H9 (cell line): ENCODE results near the gene CENPP. TPM values are rescaled to one million over a fixed set of nuclear protein-coding genes. Genes with fewer than 3 reads are reported as not detected.

Source experiments
- DNase-seq: peaks from one replicate; pipeline ENCODE4 v3.0.0-alpha.2; 2017
- H2AFZ ChIP-seq: one replicate; pipeline ENCODE4 v1.6.1; 2013; ENCODE audit warnings: mild to moderate bottlenecking, low read length, control low read depth, moderate library complexity
- H2AK5ac ChIP-seq: 2 replicates; pipeline ENCODE4 v1.6.1; 2013; ENCODE audit warnings: low read length, control low read depth, mixed read lengths; ENCODE audit not compliant: insufficient read length
- H2BK120ac ChIP-seq: one replicate; pipeline ENCODE4 v1.6.1; 2013; ENCODE audit warnings: low read depth, mild to moderate bottlenecking, low read length, control low read depth, inconsistent platforms; ENCODE audit not compliant: poor library complexity, severe bottlenecking
- H2BK12ac ChIP-seq: 2 replicates; pipeline ENCODE4 v1.6.1; 2013; ENCODE audit warnings: low read length, control low read depth, mixed read lengths, low read depth; ENCODE audit not compliant: insufficient read length
- H2BK15ac ChIP-seq: 2 replicates; pipeline ENCODE4 v1.6.1; 2013; ENCODE audit warnings: low read depth, low read length, control low read depth
- H2BK20ac ChIP-seq: one replicate; pipeline ENCODE4 v1.6.1; 2013; ENCODE audit warnings: low read depth, mild to moderate bottlenecking, low read length, control low read depth, inconsistent platforms; ENCODE audit not compliant: poor library complexity, severe bottlenecking
- H2BK5ac ChIP-seq: 2 replicates; pipeline ENCODE4 v1.6.1; 2013; ENCODE audit warnings: low read length, control low read depth, mixed read lengths; ENCODE audit not compliant: insufficient read length
- H3K14ac ChIP-seq: 2 replicates; pipeline ENCODE4 v1.6.1; 2013; ENCODE audit warnings: low read length, control low read depth; ENCODE audit not compliant: insufficient read depth
- H3K18ac ChIP-seq: 2 replicates; pipeline ENCODE4 v1.6.1; 2013; ENCODE audit warnings: low read depth, mild to moderate bottlenecking, mixed read lengths, low read length, control low read depth; ENCODE audit not compliant: insufficient read length
- H3K23ac ChIP-seq: 2 replicates; pipeline ENCODE4 v1.6.1; 2013; ENCODE audit warnings: low read length, control low read depth, mixed read lengths, low read depth; ENCODE audit not compliant: insufficient read length
- H3K23me2 ChIP-seq: 2 replicates; pipeline ENCODE4 v1.6.1; 2013; ENCODE audit warnings: low read depth, mild to moderate bottlenecking, mixed read lengths, low read length, control low read depth; ENCODE audit not compliant: insufficient read length, poor library complexity, severe bottlenecking
- H3K27ac ChIP-seq: 2 replicates; pipeline ENCODE4 v1.5.1; 2013; ENCODE audit warnings: low read length, control low read depth, mixed read lengths, low read depth; ENCODE audit not compliant: insufficient read length
- H3K27me3 ChIP-seq: 2 replicates; pipeline ENCODE4 v1.6.1; 2013; ENCODE audit warnings: low read length, control low read depth, inconsistent platforms; ENCODE audit not compliant: insufficient read depth
- H3K4ac ChIP-seq: 2 replicates; pipeline ENCODE4 v1.6.1; 2013; ENCODE audit warnings: low read depth, mild to moderate bottlenecking, control low read depth, inconsistent platforms, low read length, moderate library complexity
- H3K4me1 ChIP-seq: 2 replicates; pipeline ENCODE4 v1.6.1; 2013; ENCODE audit warnings: low read length, control low read depth, inconsistent platforms; ENCODE audit not compliant: insufficient read depth
- H3K4me2 ChIP-seq: 2 replicates; pipeline ENCODE4 v1.6.1; 2013; ENCODE audit warnings: low read length, control low read depth, mixed read lengths; ENCODE audit not compliant: insufficient read length, insufficient read depth
- H3K56ac ChIP-seq: 2 replicates; pipeline ENCODE4 v1.6.1; 2013; ENCODE audit warnings: low read depth, mild to moderate bottlenecking, mixed read lengths, low read length, control low read depth; ENCODE audit not compliant: insufficient read length
- H3K79me1 ChIP-seq: 2 replicates; pipeline ENCODE4 v1.6.1; 2013; ENCODE audit warnings: low read depth, mild to moderate bottlenecking, moderate library complexity, low read length, control low read depth, inconsistent platforms; ENCODE audit not compliant: insufficient read depth, poor library complexity, severe bottlenecking
- H3K79me2 ChIP-seq: 2 replicates; pipeline ENCODE4 v1.6.1; 2013; ENCODE audit warnings: low read length, control low read depth, inconsistent platforms; ENCODE audit not compliant: insufficient read depth
- H3K9ac ChIP-seq: 2 replicates; pipeline ENCODE4 v1.6.1; 2013; ENCODE audit warnings: low read length, control low read depth, mixed read lengths; ENCODE audit not compliant: insufficient read length; ENCODE audit errors: extremely low read depth
- H3K9me3 ChIP-seq: one replicate; pipeline ENCODE4 v1.6.1; 2013; ENCODE audit warnings: low read depth, low read length, inconsistent platforms; ENCODE audit not compliant: control insufficient read depth
- H3T11ph ChIP-seq: one replicate; pipeline ENCODE4 v1.6.1; 2013; ENCODE audit warnings: mild to moderate bottlenecking, low read length, control low read depth, inconsistent platforms
- H4K20me1 ChIP-seq: one replicate; pipeline ENCODE4 v1.6.1; 2013; ENCODE audit not compliant: control insufficient read depth, insufficient read length, insufficient read depth
- H4K5ac ChIP-seq: 2 replicates; pipeline ENCODE4 v1.6.1; 2013; ENCODE audit warnings: low read depth, mild to moderate bottlenecking, mixed read lengths, low read length, control low read depth; ENCODE audit not compliant: insufficient read length
- H4K8ac ChIP-seq: replicated peaks from 2 replicates; pipeline ENCODE4 v1.6.1; 2013; ENCODE audit warnings: low read length, control low read depth, mixed read lengths, low read depth; ENCODE audit not compliant: insufficient read length
- H4K91ac ChIP-seq: 2 replicates; pipeline ENCODE4 v1.6.1; 2013; ENCODE audit warnings: low read depth, mild to moderate bottlenecking, moderate library complexity, mixed read lengths, low read length, control low read depth; ENCODE audit not compliant: insufficient read length
- H3K27ac Mint-ChIP-seq, 3 experiments: 2 replicates in 2 of 3; 3 replicates in 1 of 3; pipeline ENCODE4 v1.8.0; 2020 to 2021; ENCODE audit warnings: mixed read lengths in 3 of 3, mild to moderate bottlenecking in 1 of 3, moderate library complexity in 1 of 3
- H3K27me3 Mint-ChIP-seq: 2 replicates; pipeline ENCODE4 v1.8.0; 2021; ENCODE audit warnings: low read depth, mild to moderate bottlenecking, moderate library complexity, mixed read lengths
- H3K36me3 Mint-ChIP-seq, 3 experiments: 2 replicates in 2 of 3; 3 replicates in 1 of 3; pipeline ENCODE4 v1.8.0; 2020 to 2021; ENCODE audit warnings: low read depth in 3 of 3, mixed read lengths in 3 of 3; ENCODE audit not compliant: insufficient read depth in 1 of 3
- H3K4me1 Mint-ChIP-seq, 2 experiments: 2 replicates each; pipeline ENCODE4 v1.8.0; 2020; ENCODE audit warnings: mixed read lengths in 2 of 2
- H3K4me3 Mint-ChIP-seq, 2 experiments: 2 replicates in 1 of 2; 3 replicates in 1 of 2; pipeline ENCODE4 v1.8.0; 2020 to 2021; ENCODE audit warnings: mild to moderate bottlenecking in 2 of 2, mixed read lengths in 2 of 2, moderate library complexity in 1 of 2
- H3K9me3 Mint-ChIP-seq, 2 experiments: 2 replicates in 1 of 2; 3 replicates in 1 of 2; pipeline ENCODE4 v1.8.0; 2020; ENCODE audit warnings: mild to moderate bottlenecking in 2 of 2, mixed read lengths in 2 of 2, moderate library complexity in 1 of 2
- CTCF ChIP-seq: fragments of 200-600 bp; sonication (generic); conservative IDR thresholded peaks from 3 replicates; pipeline ENCODE4 v1.8.0; 2021; ENCODE audit warnings: antibody characterized with exemption, mild to moderate bottlenecking
- WGBS: extraction: QIAGEN DNeasy Blood & Tissue Kit; methylation state at CpG from one replicate; pipeline ENCODE4 v1.1.7; 2013; ENCODE audit warnings: missing lambda C conversion rate, low lambda C conversion rate, mixed read lengths; ENCODE audit not compliant: insufficient read length; ENCODE audit errors: extremely low coverage; 5-methylcytosine and 5-hydroxymethylcytosine counted together
- total RNA-seq: library from RNA; stranded (reverse); gene quantifications from 2 replicates; pipeline ENCODE4 v1.2.1, GENCODE V29; 2021

Gene CENPP
- total RNA-seq, 1 experiment from 2014 or later = 9.1 TPM

- H3K4ac ChIP-seq = no peak overlapping the region
- no peaks in the 10 kb centered on the region for H3K9me3 ChIP-seq
- H3K23me2 ChIP-seq = no peaks in the 10 kb centered on the region
- H3K79me2 ChIP-seq = no peaks in the 10 kb centered on the region
- H3K56ac ChIP-seq = no peak overlapping the region
- Mint-ChIP-seq H3K27ac (no peak overlapping the region), H3K9me3 (no peaks in the 10 kb centered on the region), H3K4me3 (no peak overlapping the region), H3K27me3 (no peaks in the 10 kb centered on the region), H3K36me3 (peaks cover 44 to 97% (median 93%) of the 10 kb centered on the region in 3 experiments), H3K4me1 (no peaks in the 10 kb centered on the region)
- H3K4me1 ChIP-seq = no peaks in the 10 kb centered on the region
- WGBS = no CpG with 5 or more reads among the region's 2 CpGs
- H3K4me2 ChIP-seq = no peak overlapping the region
- TF ChIP-seq CTCF = no peak
- no peak overlapping the region for H4K5ac ChIP-seq
- no peak overlapping the region for H4K91ac ChIP-seq
- H2AK5ac ChIP-seq = no peak overlapping the region
- no peak overlapping the region for H2BK5ac ChIP-seq
- no peak overlapping the region for H2BK20ac ChIP-seq
- no peak overlapping the region for H3K14ac ChIP-seq
- no peak overlapping the region for H2BK15ac ChIP-seq
- no peak overlapping the region for H3K18ac ChIP-seq
- no peak overlapping the region for H2BK12ac ChIP-seq
- H3T11ph ChIP-seq = no peak overlapping the region
- DNase-seq = no peak
- H3K27me3 ChIP-seq = no peaks in the 10 kb centered on the region
- H3K23ac ChIP-seq = no peak overlapping the region
- no peaks in the 10 kb centered on the region for H4K20me1 ChIP-seq
- H2AFZ ChIP-seq = no peak overlapping the region
- no peak overlapping the region for H4K8ac ChIP-seq
- no peak overlapping the region for H2BK120ac ChIP-seq
- no peak overlapping the region for H3K27ac ChIP-seq
- no peak overlapping the region for H3K9ac ChIP-seq
- H3K79me1 ChIP-seq = peaks cover 2% of the 10 kb centered on the region
These were observed 47.6 kb upstream of the CENPP start for GRCh38 chr9:92278110-92278509.
